Measurements from ENCODE around the gene TCF7L1. TPM values are rescaled to one million over a fixed set of nuclear protein-coding genes. Genes with fewer than 3 reads are reported as not detected.

Gene TCF7L1
- total and polyA plus RNA-seq, 5 donors = 12.0 to 13.8 (median 12.9) TPM

DNA sequence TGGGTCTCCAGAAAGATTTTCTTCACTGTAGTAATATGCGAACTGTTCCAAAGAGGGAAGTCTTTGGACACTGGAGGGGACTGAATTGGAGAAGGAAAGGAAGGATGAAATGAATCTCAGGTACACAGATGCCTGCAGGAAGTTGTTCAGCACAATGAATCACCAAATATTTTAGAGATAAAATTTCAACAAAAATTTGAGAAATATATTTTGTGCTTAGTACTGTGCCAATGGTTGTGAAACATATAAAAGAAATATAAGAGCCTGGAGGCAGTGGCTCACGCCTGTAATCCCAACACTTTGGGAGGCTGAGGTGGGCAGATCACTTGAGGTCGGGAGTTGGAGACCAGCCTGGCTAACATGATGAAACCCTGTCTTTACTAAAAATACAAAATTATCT, 224.5 kb downstream of the TCF7L1 start:
- no peak for ATAC-seq
- H3K4me1 ChIP-seq (ENCODE audit: control insufficient read depth, insufficient read depth, low read length) = peaks cover 6% of the 10 kb centered on the region

More for the DNA sequence above, 224.5 kb downstream of the TCF7L1 start:
- no peaks in the 10 kb centered on the region for H3K9me3 ChIP-seq (ENCODE audit: control insufficient read depth, low read length)
- WGBS = 87% methylated on average over 3 of the region's 3 CpGs
- intact Hi-C loops (cut with DNase I) = no loop called here
- no peaks in the 10 kb centered on the region for H3K27me3 ChIP-seq (ENCODE audit: control insufficient read depth, insufficient read depth)
- H3K27ac ChIP-seq (ENCODE audit: low read length) = no peak overlapping the region
- DNase-seq = no peak
- no peak overlapping the region for H3K4me3 ChIP-seq (ENCODE audit: low read length)

Other genes starting within 250 kb of the TCF7L1 start
- gene TMSB10, start 227.7 kb upstream of the TCF7L1 start, total RNA-seq = 100 to 1,000 TPM; 341 to 630 (median 483) TPM
- gene TMSB10, start 227.7 kb upstream of the TCF7L1 start, polyA plus RNA-seq = 805 TPM
- gene KCMF1, start 162.2 kb upstream of the TCF7L1 start, total RNA-seq = 10 to 100 TPM; 71.5 to 97.1 (median 88.5) TPM
- 28.2 TPM for gene KCMF1, start 162.2 kb upstream of the TCF7L1 start, polyA plus RNA-seq
- gene TGOLN2, start 194.6 kb downstream of the TCF7L1 start, total RNA-seq = 10 to 100 TPM; 75.4 to 82.6 (median 79.4) TPM
- gene TGOLN2, start 194.6 kb downstream of the TCF7L1 start, polyA plus RNA-seq = 29.9 TPM
- gene RETSAT, start 221.1 kb downstream of the TCF7L1 start, total RNA-seq = 10 to 100 TPM; 22.4 to 33.5 (median 27.9) TPM
- gene RETSAT, start 221.1 kb downstream of the TCF7L1 start, polyA plus RNA-seq = 31.9 TPM
- gene ELMOD3, start 221.4 kb downstream of the TCF7L1 start, total RNA-seq = 10 to 100 TPM; 11.5 to 16.1 (median 13.0) TPM
- gene ELMOD3, start 221.4 kb downstream of the TCF7L1 start, polyA plus RNA-seq = 10.7 TPM

All from right cardiac atrium (tissue), 5 donors.